Pancreas (tissue), 10 donors: ENCODE measurements around the gene LRMDA. TPM values are rescaled to one million over a fixed set of nuclear protein-coding genes. Genes with fewer than 3 reads are reported as not detected.
A peak's percentile ranks its signal among the peaks of the same experiment; 100 is the strongest.

ENCODE experiments used
- ATAC-seq, 4 donors: fragments of 200-7000 bp; cut with Tn5 transposase; one replicate each; pipeline versions ENCODE4 v1.8.0 to v1.9.1; 2020; ENCODE audit warnings: mild to moderate bottlenecking in 4 of 4, moderate library complexity in 4 of 4
- DNase-seq, 6 donors: peaks; one replicate each; pipeline ENCODE4 v3.0.0-alpha.2; 2020
- FAIRE-seq: peaks from 2 replicates; lab custom pipeline; 2012; peaks lifted over from hg19 to GRCh38; lab: Jason Lieb, UNC
- H3K27ac ChIP-seq, 4 donors: fragments of 200-600 bp; sonication (generic); 1 replicate in 3 of 4; 2 replicates in 1 of 4; pipeline versions ENCODE4 v1.5.0 to v1.8.0; 2020
- H3K27me3 ChIP-seq, 4 donors: fragments of 200-600 bp; one replicate each; pipeline ENCODE4 v1.8.0; 2021
- H3K36me3 ChIP-seq, 3 donors: fragments of 200-600 bp; sonication (generic) in 1 of 3; one replicate each; pipeline versions ENCODE4 v1.5.0 to v1.8.0; 2020 to 2021
- H3K4me1 ChIP-seq, 3 donors: fragments of 200-600 bp; one replicate each; pipeline ENCODE4 v1.8.0; 2021
- H3K4me3 ChIP-seq, 4 donors: fragments of 200-600 bp; sonication (generic) in 2 of 4; one replicate each; pipeline versions ENCODE4 v1.5.0 to v1.8.0; 2020 to 2021
- H3K9me3 ChIP-seq, 4 donors: fragments of 200-600 bp; one replicate each; pipeline ENCODE4 v1.8.0; 2021
- WGBS, 2 donors: extraction: QIAGEN DNeasy Blood & Tissue Kit; methylation state at CpG; one replicate each; pipeline ENCODE4 v1.1.7; 2013; 5-methylcytosine and 5-hydroxymethylcytosine counted together
- intact Hi-C, 3 donors: fragments of 100-400 bp; cut with DNase I; formaldehyde crosslinking; loops; one replicate each; pipeline versions ENCODE4 v1.11.1 to v1.14.2; 2022
- polyA plus RNA-seq, 2 donors: library from polyadenylated mRNA; stranded (reverse); fragments of 200-250 nt; gene quantifications; one replicate each; pipeline ENCODE4 v1.2.3, GENCODE V29; 2013
- total RNA-seq, 6 donors: library from RNA; stranded (reverse); fragmentation: NEBNext Ultra II Directional in 4 of 6; extraction: Animal tissue kit (Norgen Biotek cat#: 25700) in 4 of 6; gene quantifications; one replicate each; pipeline versions ENCODE4 v1.2.1 to v1.2.4, GENCODE V29; 2021 to 2023
- TF ChIP-seq, protein P1 (sequence below), 4 donors: fragments of 200-600 bp; sonication (generic) in 3 of 4; IDR thresholded peaks; one replicate each; pipeline versions ENCODE4 v1.5.0 to v1.8.0; 2021; ENCODE audit warnings: antibody characterized with exemption in 4 of 4
- donor health status: healthy with polysubstance abuse.
- donor health status: DM: no; HTN: no; CAD: no; lungs with moderate emphysema.
- donor health status: DM: no; HTN: no; CAD: no.
- donor health status: control.
- donor health status: control.
- donor health status: Bipolar disorder and iron deficiency.
- donor health status: DM: yes; HTN: yes; CAD: no.
- donor health status: DM: no; HTN: no; CAD: no.
- donor health status: DM: no; HTN: no; CAD: no.
- donor health status: DM: yes; HTN: yes; CAD: no.

The LRMDA gene
- total and polyA plus RNA-seq, 8 donors: 4.6 to 21.2 (median 13.4) TPM

DNA sequence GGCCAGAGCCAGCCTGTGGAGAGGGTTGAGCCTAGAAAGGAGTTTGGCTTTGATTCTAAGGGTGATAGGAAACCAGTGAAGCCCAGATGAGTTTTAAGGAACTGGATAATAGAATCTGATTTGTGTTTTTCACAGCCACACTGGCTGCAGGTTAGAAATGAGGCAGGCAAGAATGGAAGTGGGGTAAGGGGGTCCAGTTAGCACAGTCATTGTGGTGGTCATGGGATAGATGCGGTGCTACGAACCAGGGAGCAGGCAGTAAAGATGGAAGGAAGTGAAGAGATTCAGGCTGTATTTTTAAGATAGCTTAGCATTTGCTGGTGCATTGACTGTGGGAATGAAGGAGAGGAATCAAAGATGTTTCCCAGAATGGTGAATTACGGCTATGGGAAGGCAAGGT is 322.2 kb downstream of the LRMDA start:
- no peak for FAIRE-seq
- no peak for DNase-seq
- intact Hi-C loops: no loop called here
- H3K27me3 ChIP-seq: no peaks in the 10 kb centered on the region
- TF ChIP-seq, protein P1, sequence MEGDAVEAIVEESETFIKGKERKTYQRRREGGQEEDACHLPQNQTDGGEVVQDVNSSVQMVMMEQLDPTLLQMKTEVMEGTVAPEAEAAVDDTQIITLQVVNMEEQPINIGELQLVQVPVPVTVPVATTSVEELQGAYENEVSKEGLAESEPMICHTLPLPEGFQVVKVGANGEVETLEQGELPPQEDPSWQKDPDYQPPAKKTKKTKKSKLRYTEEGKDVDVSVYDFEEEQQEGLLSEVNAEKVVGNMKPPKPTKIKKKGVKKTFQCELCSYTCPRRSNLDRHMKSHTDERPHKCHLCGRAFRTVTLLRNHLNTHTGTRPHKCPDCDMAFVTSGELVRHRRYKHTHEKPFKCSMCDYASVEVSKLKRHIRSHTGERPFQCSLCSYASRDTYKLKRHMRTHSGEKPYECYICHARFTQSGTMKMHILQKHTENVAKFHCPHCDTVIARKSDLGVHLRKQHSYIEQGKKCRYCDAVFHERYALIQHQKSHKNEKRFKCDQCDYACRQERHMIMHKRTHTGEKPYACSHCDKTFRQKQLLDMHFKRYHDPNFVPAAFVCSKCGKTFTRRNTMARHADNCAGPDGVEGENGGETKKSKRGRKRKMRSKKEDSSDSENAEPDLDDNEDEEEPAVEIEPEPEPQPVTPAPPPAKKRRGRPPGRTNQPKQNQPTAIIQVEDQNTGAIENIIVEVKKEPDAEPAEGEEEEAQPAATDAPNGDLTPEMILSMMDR (IDR thresholded peaks at IDR 0.05): no peak
- no peak for ATAC-seq
- H3K9me3 ChIP-seq: no peaks in the 10 kb centered on the region
- 94 to 96% methylated on average over 3 of the region's 3 CpGs for WGBS, 2 donors
- no peaks in the 10 kb centered on the region for H3K4me1 ChIP-seq
- no peak overlapping the region for H3K4me3 ChIP-seq
- H3K36me3 ChIP-seq: no peaks in the 10 kb centered on the region
- H3K27ac ChIP-seq: no peak overlapping the region

DNA sequence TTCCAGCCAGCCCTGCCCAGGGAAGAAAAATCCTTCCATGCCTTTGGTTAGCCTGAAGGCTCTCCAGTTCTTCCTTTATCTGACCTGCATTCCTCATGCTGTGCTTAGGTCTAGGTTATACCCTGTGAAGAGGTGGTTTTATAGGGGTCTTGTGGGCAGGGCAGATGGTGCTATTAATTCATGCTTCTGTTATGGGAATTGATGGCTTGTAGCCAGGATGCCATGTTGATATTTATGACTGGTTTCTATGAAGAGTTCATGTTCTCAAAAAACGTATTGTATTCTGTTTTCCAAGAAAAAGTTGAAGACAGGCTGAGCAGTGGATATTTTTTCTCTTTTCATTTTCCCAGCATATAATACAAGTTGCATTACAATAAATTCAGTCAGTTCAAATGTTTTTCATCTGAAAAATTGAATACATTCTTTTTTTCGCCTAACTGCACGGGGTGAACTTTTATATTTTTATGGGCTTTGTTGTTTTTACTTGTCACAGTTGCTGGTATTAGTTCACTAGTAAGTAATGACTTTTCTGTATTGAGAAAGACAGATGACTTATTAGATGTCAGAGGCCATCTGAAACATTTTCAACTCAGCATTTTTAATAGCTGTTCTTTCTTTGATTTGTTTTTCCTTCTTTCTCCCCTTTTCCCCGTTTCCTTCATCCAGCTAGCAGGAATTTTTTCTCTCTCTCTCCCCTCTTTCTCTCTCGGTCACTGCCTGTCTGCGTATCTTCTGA is 322.8 kb downstream of the LRMDA start:
- Histone ChIP-seq H3K9me3 (no peaks in the 10 kb centered on the region), H3K4me1 (no peaks in the 10 kb centered on the region), H3K4me3 (no peak overlapping the region), H3K27ac (no peak overlapping the region), H3K27me3 (no peaks in the 10 kb centered on the region), H3K36me3 (no peaks in the 10 kb centered on the region)
- 85 to 88% methylated on average over 6 of the region's 6 CpGs for WGBS, 2 donors
- no peak for ATAC-seq
- no peak for FAIRE-seq
- TF ChIP-seq, protein P1 (IDR thresholded peaks at IDR 0.05): no peak
- intact Hi-C loops: no loop called here
- no peak for DNase-seq

DNA sequence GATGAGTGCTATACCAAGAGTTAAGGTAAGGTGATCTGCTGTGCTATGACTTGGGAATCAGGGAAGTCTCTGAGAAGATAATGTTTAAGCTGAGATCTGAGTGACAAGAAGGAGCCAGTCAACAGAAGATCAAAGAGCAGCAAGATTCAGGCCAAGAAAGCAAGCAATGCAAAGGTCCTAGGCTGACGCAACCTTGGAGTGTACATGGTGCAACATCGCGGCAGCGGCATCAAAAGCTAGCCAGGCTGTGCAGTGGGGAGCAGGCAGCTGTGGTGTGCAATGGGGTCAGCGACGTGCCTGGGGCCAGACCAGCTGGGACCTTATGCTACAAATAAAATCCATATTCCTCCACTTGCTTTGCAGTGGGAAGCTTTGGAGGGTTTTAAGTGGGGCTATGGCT is 324.1 kb downstream of the LRMDA start:
- no peak overlapping the region for H3K27ac ChIP-seq
- ATAC-seq (peak in 2 of 4 donors; percentile 50 to 54), FAIRE-seq (no peak), DNase-seq (no peak)
- no peaks in the 10 kb centered on the region for H3K4me1 ChIP-seq
- no peak overlapping the region for H3K4me3 ChIP-seq
- no peaks in the 10 kb centered on the region for H3K27me3 ChIP-seq
- H3K36me3 ChIP-seq: no peaks in the 10 kb centered on the region
- intact Hi-C loops: no loop called here
- H3K9me3 ChIP-seq: no peaks in the 10 kb centered on the region
- TF ChIP-seq, protein P1 (IDR thresholded peaks at IDR 0.05): no peak
- 74 to 87% methylated on average over 6 of the region's 6 CpGs for WGBS, 2 donors

DNA sequence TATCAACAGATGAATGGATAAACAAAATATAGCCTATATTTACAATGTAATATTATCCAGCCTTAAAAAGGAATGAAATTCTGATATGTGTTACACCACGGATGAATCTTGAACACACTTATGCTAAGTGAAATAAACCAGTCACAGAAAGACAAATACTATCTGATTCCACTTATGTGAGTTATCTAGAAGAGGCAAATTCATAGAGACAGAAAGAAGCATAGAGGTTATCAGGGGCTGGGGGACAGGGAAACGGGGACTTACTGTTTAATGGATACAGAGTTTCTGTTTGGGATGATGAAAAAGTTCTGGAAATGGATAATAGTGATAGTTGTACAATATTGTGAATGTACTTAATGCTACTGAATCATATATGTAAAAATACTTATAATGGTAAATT is 329.9 kb downstream of the LRMDA start:
- no peak for DNase-seq
- Histone ChIP-seq H3K27ac (no peak overlapping the region), H3K36me3 (no peaks in the 10 kb centered on the region), H3K27me3 (no peaks in the 10 kb centered on the region), H3K4me1 (peaks cover 0 to 23% (median 0%) of the 10 kb centered on the region in 3 donors), H3K9me3 (no peaks in the 10 kb centered on the region), H3K4me3 (no peak overlapping the region)
- TF ChIP-seq, protein P1 (IDR thresholded peaks at IDR 0.05): no peak
- no peak for FAIRE-seq
- intact Hi-C loops: no loop called here
- WGBS, 2 donors: 83 to 93% methylated on average over 2 of the region's 2 CpGs
- ATAC-seq: no peak

DNA sequence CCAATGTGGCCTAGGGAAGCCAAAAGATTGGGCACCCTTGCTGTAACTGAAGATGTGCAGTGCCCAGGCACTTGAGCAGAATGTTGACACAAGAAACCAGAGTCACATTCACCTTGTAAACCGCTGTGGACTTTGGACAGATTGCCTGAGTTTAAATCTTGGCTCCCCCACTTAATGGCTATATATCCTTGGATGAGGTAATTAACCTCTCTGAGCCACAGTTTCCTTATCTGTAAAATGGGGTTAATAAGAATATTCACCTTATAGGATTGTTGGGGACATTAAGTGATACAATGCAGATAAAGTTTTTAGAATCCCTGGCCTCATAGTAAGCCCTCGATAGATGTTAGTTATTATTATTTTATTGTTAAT is 331.0 kb downstream of the LRMDA start:
- Histone ChIP-seq H3K4me3 (no peak overlapping the region), H3K9me3 (no peaks in the 10 kb centered on the region), H3K27me3 (no peaks in the 10 kb centered on the region), H3K4me1 (peaks cover 0 to 23% (median 0%) of the 10 kb centered on the region in 3 donors), H3K36me3 (no peaks in the 10 kb centered on the region), H3K27ac (no peak overlapping the region)
- intact Hi-C loops: no loop called here
- FAIRE-seq (no peak), DNase-seq (no peak), ATAC-seq (peak in 3 of 4 donors; percentile 32 to 71 (median 45))
- TF ChIP-seq, protein P1 (IDR thresholded peaks at IDR 0.05): no peak
- 60 to 67% methylated on average over 2 of the region's 2 CpGs for WGBS, 2 donors
